HG02798 (cell line): ENCODE measurements around the gene KIF21B.

Experiments
- ATAC-seq: cut with Tn5 transposase; IDR thresholded peaks from one replicate; pipeline ENCODE4 v1.9.1; 2021; ENCODE audit warnings: mild to moderate bottlenecking; ENCODE audit not compliant: unreplicated experiment, poor library complexity

KIF21B gene

DNA sequence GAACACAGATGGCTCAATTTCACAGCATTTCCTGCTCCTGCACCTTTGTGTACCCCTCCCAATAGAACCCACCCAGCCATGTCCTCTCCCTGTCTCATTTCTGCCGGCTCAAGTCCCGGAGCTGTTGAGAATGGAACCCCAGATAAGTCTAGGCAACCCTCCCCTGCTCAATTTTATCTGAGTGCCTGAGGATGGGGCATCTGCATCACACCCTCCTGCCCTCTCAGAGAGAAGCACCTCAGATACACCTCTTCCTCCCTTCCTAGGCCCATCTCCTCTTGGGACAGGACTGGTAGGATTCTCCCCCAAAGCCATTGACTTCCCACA, 1.1 kb downstream of the KIF21B start:
- no peak for ATAC-seq

DNA sequence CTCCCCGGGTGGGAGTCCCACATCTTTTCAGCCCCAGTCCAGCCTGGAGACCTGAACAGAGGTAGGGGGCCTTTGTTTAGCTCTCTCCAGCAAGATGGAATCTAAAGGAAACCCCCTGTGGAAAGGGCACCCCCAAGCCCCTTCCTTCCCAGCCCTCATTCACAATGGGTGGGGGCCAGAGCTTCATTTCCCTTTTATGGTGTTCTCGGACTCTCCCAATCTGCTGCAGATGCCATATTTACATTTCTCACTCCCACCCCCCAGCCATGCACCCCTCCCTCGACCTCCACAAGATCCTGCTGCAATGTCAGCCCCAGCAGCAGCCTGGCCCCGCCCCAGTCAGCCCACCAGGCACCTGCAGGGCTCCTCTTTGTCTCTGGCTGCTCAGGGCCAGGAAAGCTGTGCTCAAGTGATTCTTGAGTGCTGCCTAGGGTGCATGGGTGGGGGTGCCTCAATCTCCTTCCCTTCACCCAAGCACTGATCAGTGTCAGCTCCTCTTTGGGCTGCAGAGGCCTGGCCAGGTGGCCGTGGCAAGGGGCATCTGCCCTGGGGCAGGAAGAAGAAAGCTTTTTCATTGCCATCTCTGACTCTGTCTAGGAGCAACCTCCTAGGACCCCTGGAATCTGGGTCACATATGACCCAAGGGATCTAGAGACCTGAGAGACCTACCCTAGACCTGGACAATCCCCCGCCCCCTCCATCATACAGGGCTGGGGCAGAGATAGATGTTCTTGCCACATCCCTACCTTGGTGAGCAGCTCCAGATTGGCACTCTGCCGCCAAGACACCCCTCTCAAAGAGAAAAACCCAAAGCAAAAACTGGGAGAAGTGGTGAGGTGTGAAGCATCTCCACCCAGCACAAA, 1.7 kb downstream of the KIF21B start:
- ATAC-seq = no peak

DNA sequence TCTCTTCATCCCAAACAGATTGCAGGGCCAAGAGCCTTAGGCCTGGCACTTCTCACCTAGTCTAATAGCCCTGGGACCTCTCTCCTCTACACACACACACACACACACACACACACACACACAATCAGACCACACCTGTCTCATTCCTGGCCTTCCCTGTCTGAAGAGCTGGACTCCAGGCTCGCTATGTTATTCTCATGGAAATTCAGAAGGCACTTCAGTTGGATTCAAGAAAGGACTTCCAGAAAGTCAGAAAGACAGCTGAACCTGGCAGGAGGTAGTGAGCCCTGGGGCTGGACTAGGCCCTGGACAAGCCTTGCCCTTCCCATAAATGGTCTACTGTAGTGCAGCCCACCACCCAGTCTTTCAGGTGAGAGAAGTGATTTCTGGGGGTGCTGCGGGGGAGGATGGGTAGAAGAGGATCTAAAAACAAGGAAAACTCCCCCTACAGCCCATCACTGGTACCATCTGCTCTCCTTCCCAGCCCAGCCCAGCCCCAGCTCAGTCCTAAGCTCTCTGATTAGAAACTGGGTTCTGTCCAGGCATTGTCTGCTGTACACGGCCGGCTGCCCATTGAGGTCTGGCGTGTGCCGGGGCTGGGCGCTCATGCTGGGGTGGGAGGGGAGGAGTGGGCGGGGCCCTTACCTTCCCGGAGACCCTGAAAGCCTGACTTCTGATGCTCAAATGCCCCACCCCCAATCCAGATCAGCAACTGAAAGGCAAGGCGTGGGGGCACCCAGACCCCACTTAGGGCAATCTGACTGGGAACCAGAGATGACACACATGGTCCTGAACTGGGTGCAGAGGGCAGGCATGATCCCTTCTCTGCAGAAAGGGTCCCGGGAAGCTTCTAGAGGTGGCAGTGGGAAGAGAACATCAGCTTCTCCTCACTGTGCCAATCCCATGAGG, 2.5 kb downstream of the KIF21B start:
- no peak for ATAC-seq

DNA sequence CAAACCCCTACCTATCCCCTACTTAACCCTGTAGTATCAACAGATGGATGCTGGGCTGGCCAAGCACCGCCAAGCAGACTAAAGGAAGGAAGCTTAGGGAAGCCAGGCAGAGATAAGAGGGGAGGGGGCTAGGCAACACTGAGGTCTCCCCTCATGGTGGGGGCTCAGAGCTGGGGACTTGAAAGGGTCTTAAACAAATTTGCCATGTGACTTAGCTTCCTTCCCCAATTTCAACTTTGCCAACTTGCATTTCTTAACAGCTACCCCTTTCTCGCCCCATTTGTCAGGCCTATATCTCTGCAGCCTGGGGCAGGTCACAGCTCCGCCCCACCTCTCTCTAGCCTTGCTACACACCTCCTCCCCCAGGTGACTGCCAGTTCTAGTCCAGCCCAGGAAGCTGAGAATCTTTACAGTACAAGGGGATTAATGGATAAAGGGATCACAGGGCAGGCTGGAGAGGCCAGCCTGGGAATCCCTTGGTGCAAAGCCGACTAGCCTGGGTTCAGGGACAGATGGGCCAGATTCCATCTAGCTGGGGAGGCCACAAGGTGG, 3.4 kb downstream of the KIF21B start:
- no peak for ATAC-seq

DNA sequence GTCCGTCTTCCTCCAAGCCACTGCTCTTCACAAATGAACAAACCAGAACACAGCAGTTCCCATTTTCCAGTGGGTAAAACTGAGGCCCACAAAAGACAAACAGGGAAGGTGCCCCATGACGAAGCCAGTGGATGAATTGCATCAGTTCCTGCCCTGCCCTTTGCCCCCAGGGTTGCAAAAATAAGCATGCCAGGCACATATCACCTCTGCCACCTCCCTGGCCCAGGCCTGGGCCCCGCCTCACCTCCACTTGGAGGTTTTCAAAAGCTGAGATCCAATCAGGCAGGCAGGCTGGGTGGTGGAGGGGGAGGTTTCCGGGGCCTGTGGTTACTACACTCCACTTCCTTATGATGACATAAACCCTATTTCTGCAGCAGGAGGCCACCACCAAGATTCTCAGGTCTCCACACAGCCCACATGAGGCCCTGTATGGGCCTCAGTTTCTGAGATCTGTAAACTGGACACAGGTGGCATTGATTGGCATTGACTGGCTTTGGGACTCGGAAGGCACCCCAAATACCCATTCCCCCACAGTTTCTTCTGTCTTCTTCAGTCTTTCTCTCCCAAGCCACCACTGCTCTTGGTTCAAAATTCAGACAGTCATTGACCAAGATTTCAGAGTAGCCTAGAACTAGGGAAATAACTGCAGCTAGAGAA, 4.1 kb downstream of the KIF21B start:
- peak; percentile 64 for ATAC-seq

DNA sequence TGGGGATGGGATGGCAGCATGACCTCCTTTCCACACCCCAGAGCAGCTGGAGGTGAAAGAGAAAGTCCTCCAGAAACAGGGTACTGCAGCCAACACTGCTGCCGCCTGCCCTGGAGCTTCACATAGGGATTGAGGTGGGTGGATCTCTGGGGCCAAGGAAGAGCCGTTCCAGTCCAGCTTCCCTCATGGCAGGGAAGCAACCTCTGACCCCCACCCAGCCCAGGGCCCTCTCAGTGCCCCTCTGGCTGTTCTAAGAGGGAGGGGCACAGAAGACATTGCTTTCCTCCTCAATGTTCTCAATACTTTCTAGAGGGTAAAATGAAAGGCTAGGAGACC, 5.7 kb downstream of the KIF21B start:
- no peak for ATAC-seq

DNA sequence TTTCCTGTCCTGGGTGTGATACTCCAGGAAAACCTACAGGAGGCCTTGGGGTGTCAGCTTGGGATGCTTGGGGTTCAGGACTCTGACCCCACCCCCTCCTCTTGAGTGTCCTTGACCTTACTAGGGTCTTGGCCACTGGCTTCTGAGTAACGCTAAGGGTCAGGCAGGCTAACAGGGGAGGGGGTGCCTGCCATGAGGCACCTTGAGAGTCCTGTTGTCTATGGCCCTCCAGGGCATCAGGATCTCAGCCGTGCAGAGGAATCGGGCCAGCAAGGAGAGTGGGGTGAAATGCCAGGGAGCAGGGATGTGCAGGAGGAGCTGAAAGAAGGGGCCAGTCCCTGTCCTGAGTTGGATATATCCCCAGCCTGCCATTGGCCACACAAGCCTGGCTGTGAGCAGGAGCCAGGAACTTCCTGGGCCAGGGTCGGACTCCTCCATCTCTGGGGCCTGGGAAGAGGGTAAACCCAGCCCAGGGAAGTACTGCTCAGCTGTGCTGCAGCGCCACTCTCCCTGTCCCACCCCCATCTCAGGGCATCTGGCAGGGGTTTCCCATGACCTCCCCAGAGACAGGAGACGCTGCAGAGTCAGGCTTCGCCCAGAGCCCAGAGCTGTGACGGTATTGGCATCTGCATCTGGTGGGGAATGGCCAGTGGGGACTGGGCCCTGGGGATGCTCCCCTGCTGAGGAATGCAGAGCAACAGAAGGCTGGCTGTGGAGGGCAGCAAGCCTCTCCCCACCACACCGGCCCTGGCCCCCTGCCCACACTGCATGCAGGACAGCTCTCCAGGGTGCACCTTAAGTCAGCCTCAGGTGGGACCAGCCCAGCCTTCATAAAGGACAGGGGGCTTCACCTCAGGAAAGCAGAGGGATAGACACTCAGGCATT, 6.3 kb downstream of the KIF21B start:
- peak; percentile 40 for ATAC-seq

DNA sequence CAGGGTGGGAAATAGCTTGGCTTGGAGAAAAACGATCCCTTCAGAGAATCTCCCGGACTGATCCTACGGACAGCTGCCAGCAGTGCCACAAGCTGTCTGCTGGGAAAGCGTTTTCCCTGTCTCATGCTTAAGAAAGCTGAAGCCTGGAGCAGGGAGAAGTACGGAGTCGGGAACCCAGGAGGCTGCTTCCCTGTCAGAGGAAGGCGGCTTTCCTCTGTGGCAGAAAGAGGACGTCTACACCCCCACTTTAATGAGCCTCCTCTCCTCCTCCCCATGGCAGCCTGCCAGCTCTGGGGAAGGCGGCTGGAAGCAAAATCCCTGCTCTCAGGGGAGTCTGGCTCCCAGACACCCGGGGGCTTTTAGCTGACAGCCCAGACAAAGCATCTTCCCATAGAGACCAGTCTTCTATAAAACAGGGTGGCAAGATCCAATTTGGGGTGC, 7.3 kb downstream of the KIF21B start:
- ATAC-seq = no peak

DNA sequence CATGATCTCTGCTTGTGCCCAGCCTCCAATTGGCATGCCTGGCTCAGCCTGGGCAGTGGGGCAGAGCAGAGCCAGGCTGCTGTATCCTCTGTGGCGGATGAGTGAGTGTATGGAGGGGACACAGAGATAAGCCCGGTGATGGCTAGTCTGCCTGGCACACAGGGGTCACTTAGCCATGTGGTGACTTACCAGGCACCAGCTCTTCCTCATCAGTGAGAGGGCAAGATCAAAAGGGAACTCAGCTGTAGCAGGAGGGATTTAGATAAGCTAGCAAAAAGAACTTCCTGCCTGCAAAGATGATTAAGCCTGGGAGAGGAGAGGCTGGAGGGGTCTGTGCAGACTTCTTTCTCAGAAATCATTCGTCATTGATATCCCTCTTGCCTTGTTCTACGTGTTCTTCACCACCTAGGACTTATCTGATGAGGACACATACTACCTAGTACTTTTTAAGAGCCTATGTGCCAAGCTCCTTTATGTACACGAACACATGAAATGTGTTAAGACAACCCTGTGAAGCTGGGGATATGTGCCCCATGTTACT, 7.9 kb downstream of the KIF21B start:
- no peak for ATAC-seq

DNA sequence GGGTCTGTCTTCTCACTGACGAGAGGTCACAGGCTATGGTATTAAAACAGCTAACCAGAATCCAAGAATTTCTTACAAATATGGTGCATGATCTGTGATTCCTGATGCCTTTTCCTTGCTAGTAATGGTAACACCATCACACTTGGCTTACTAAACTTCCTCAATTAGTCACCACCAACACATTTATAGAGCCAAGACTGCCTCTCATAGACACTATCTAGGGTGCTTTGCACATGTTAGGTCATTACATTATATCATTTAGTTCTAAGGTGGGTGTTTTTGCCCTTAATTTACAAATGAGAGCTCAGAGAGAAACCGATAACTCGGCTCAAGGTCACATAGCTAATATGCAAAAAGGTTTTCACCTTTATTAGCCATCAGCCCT, 8.7 kb downstream of the KIF21B start:
- ATAC-seq = no peak

DNA sequence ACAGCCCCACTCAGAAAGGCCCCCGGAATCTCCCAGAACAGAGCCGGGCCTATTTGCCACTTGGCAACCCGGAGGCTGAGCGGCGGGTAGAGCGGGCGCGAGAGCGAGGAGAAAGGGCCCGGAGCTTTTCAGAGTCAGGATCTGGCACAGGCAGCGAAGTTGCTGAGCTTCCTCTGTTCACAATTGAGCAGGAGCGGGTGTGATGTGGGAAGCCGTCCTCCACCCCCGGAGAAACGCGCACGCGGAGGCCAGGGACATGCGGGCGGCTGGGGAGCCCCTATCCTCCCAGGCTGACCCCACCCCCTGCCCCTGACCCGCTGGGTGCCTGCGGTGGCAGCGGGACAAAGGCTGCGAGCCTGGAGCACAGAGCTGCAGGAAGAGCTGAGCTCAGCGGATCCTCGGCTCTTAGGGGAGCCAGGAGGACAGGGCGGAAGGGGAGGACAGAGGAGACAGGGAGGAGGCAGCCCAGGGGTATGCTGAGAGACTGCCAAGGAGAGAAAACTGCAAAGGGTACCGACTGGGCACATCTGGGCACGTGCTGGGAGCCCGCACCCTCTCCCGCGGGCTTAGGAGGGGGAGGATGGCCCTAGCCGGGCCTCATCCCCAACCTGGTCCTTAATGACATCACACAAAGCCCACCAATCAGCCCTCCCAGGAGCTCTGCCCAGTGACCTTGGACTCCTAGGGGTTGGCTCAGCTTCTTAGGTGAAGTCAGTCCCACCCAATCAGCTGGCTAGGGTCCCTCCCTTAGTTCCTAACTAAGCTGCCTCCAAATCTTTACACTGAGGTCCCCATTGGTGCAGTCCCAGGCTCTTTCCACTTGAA, 9.3 kb downstream of the KIF21B start:
- no peak for ATAC-seq

DNA sequence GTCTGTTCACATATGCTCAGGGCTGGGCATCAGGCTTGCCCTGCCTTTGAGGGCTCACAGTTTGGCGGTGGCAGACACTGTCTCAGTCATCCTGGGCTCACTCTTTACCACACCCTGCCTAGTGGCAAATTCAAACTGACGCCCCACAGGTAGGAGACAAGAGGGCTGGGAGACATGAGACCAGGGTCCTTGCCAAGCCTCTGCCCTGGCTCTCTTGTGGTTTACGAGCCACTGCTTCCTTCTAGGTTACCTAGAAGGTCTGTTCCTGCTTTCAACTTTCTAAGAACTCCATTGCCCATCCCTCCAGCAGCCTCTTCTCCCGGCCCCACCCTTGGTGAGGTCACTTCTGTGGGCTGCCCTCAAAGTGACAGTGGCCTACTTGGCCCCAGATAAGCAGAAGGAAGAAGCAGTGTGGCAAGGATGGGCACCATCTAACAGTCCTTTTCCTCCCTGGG, 10.5 kb downstream of the KIF21B start:
- no peak for ATAC-seq

DNA sequence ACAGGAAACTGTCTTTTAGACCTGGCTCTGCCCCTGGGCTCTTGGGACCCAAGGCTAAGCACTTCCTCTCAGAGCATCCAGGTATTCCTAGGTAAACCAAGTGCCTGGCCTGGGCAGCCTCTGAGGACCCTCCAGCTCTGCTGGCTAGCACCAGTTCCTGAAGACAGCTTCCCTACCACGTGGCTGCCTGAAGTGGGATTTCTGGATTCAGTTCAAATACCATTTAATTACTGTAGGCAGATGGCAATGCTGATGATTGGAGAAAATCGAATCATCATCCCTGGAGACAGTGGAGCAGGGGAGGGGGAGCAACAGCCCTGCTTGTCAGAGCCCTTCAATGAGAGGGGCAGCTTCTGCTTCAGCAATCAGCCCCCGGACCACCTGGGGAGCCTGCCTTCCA, 11.9 kb downstream of the KIF21B start:
- no peak for ATAC-seq

DNA sequence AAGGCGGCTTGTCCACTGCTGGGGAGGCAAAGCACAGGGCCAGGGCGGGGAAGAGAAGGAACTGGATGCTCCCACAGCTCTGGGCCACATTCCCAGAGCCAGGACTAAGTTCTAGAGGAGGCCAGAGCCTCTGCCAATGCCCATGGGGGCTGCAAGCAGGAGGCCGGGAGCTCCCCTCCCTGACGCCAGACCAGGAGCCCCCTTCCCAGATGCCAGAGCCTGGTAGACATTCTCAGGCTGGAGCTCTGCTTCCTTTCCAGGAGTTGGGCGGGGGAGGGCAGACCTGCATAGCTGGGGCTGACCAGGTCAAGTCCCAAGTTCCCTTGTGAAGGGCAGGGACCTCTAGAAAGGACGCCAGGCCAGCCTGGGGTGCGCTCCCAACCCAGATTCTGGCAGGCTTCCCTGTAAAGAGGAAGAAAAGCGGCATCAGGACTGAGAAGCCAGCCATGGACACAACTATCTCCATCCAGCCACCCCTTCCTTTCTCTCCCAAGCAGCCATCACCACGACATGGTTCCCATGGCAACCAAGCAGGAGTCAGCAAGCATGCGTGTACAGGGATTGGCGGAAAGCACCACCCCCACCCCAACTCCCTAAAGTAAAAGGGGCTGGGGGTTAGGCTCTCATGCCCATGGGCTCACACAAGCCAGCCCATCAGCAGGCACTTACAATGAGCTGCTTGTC, 13.4 kb downstream of the KIF21B start:
- ATAC-seq = no peak

DNA sequence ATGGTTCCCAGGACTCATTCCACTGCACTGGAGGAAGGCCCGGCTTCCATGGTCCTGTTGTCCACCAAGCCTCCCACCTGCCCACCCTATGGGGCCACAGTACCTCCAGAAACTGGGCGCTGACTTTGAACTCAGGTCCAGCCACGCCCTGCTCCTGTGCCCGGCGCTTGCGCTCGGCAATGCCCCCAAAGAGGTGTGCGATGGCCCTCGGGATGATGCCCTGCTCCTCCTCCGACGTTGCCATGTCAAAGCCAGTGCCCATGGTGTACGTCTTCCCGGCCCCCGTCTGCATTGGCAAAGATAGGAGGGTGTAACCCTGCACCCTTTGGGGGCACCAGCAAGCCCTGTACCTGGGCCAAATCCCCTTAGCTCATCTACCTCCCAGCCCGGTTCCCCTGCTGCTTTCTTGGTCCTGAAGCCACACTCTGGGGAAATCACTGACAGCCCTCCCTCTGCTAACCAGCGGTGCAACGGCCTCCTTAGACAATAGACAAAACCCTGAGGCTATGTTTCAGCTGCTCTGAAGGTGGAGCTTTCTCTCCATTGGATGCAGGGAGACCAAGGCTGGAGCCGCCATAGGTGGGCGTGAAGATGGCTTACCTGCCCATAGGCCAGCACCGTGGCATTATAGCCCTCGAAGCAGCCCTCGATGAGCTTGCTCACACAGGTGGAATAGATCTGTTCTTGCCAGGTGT, 14.7 kb downstream of the KIF21B start:
- ATAC-seq = no peak

DNA sequence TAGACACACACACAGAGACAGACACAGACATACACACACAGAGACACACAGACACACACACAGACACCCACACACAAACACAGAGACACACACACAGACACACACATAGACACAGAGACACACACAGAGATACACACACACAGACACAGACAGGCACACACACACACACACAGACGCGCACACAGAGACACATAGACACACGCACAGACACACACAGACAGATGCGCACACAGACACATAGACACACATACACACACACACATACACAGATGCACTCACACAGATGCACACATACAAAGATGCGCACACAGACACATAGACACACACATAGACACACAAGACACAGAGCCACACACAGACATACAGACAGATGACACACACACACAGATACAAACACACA, 16.0 kb downstream of the KIF21B start:
- no peak for ATAC-seq

DNA sequence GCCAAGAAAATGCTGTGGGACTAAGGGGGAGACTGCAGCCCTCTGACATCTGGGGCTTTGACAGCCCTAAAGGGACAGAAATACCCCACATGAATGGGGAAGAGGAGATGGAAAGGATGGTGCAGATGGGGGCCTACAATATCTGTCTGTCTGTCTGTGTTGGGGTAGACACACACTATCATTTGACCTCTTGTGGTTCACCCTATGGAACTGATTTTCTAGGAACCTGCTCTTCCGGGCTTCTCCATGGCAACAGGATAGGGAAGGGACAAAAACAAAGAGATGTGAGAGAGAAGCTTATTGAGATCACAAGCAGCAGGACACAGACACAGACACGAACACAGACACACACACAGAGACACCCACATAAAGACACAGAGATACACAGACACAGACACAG, 17.1 kb downstream of the KIF21B start:
- no peak for ATAC-seq

DNA sequence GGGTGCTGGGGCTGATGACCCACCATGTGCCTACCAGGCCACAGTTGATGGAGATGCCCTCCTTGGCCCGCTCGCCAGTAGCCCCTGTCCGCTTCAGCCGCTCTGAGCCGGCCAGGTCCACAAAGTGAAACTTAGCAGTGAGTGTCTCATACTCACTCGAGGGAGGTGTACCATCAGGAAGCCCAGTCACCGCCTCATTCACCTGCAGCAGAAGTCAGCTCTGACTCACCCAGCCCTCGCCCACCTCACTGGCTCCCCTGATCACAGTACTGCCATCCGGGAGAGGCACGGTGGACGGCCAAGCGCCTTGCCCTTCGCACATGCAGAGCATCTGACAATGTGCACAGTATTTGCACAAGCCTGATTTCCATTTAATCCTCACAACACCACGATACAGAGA, 18.8 kb downstream of the KIF21B start:
- ATAC-seq = no peak
